AG09309 (cell line): Measurements from ENCODE around the gene TRAF1.

Experiments used
- DNase-seq: peaks from one replicate; pipeline ENCODE4 v3.0.0-alpha.2; 2010; ENCODE audit warnings: low read depth
- H3K4me3 ChIP-seq: 2 replicates; pipeline ENCODE4 v1.5.1; 2011; ENCODE audit warnings: mild to moderate bottlenecking, low read depth, low read length, moderate library complexity; ENCODE audit not compliant: control insufficient read depth
- TF ChIP-seq, protein P1 (sequence below): IDR thresholded peaks from 2 replicates; pipeline ENCODE4 v1.5.1; 2011; ENCODE audit warnings: mild to moderate bottlenecking, low read depth, low read length, inconsistent platforms; ENCODE audit not compliant: insufficient read depth, control insufficient read depth; ENCODE audit errors: missing control alignments

TRAF1 gene

DNA sequence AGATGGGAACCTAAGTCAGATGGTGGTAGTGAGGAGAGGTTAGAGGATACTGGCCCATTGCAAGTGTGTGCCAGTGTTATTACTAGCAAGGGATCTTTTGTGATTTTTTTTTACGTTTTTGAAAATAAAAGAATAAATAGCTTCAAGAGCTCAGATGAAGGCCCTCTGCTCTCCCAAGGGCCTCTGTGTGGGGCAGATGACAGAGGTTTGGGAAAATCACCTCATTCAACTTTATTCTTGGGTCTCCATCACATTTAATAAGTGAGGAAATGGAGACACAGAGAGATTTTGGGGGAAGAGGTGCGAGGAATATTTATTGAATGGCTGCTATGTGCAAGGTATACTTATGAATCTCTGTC lies 10.1 kb upstream of the TRAF1 start:
- no peak overlapping the region for H3K4me3 ChIP-seq
- TF ChIP-seq, protein P1, sequence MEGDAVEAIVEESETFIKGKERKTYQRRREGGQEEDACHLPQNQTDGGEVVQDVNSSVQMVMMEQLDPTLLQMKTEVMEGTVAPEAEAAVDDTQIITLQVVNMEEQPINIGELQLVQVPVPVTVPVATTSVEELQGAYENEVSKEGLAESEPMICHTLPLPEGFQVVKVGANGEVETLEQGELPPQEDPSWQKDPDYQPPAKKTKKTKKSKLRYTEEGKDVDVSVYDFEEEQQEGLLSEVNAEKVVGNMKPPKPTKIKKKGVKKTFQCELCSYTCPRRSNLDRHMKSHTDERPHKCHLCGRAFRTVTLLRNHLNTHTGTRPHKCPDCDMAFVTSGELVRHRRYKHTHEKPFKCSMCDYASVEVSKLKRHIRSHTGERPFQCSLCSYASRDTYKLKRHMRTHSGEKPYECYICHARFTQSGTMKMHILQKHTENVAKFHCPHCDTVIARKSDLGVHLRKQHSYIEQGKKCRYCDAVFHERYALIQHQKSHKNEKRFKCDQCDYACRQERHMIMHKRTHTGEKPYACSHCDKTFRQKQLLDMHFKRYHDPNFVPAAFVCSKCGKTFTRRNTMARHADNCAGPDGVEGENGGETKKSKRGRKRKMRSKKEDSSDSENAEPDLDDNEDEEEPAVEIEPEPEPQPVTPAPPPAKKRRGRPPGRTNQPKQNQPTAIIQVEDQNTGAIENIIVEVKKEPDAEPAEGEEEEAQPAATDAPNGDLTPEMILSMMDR: no peak
- no peak for DNase-seq

- peak overlapping the region; percentile 50 for H3K4me3 ChIP-seq
- DNase-seq: peak; percentile 80
- TF ChIP-seq, protein P1: peak; percentile 97
These were observed 9.6 kb upstream of the TRAF1 start for GRCh38 chr9:120936011-120936763.

DNA sequence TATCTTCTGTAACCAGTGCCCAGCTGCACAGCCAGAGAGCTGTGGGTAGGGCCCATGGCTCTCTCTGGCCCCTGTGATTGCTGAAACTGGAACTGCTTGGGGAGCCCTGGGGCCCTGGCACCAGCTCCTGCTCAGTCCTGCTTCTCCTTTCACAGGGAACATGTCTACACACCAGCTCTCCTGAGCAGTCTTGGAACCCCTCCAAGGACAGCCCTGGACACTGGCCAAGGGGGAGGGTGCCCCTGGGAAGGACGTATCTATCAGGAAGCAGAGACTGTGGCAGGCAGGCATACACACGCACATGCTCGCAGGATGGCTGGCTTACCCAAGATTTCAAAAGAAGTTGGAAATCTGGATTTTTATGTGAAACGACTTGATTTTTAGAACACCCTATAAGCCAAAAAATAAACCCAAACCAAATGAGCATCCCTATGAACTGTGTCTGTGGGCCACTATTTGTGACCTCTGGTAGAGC lies 8.8 kb upstream of the TRAF1 start:
- DNase-seq: peak; percentile 80
- TF ChIP-seq, protein P1: no peak
- no peak overlapping the region for H3K4me3 ChIP-seq

GRCh38 chr9:120934281-120934680 lies 7.7 kb upstream of the TRAF1 start:
- no peak for DNase-seq
- TF ChIP-seq, protein P1: no peak
- no peak overlapping the region for H3K4me3 ChIP-seq

DNA sequence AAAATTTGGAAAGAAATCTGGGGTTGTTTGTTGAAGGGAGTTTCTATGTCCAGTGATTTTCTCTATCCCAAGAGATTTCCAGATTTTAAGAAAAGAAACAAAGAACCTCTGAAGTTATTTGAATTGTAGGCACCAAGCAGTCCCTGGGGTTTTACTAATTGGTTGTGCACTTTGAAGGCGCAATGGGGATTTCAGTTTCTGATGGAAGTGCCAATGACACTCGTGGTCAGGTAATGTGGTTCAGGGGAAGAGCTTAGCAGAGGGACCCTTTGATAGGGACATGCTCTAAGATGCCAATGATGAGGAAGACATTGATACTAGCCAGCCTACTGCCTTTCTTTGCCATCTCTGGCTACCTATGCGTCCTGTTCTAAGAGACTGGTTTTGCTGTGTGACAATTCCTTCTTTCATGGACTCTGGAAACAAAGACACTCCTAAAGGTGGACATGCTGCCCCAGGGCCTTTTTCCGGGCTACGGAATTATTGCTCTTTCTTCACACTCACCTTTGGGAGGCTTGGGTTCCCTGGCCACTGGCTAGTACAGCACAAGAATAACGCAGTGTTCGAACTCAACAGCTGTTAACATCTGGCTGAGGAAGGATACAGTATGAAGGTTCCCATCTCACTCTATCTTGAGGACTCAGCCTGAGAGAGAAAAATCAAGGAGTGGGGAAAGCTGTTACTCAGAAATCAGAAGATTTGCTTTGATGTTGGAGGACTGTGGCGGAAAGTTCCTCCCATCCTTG lies 6.9 kb upstream of the TRAF1 start:
- no peak overlapping the region for H3K4me3 ChIP-seq
- no peak for DNase-seq
- TF ChIP-seq, protein P1: no peak

GRCh38 chr9:120932086-120932823 lies 5.7 kb upstream of the TRAF1 start:
- TF ChIP-seq, protein P1: no peak
- H3K4me3 ChIP-seq: no peak overlapping the region
- DNase-seq: no peak
